Stomach smooth muscle (tissue), 2 donors: ENCODE measurements around the gene MARCKS.

Experiments used
- H3K27ac ChIP-seq: one replicate; pipeline ENCODE4 v1.7.0; 2013; ENCODE audit warnings: mild to moderate bottlenecking, low read length, inconsistent platforms
- H3K27me3 ChIP-seq, 2 donors: one replicate each; pipeline ENCODE4 v1.7.0; 2013; ENCODE audit warnings: low read length in 2 of 2; ENCODE audit not compliant: insufficient read depth in 2 of 2, control insufficient read depth in 1 of 2
- H3K36me3 ChIP-seq, 2 donors: one replicate each; pipeline ENCODE4 v1.7.0; 2013; ENCODE audit warnings: low read length in 2 of 2; ENCODE audit not compliant: control insufficient read depth in 2 of 2, insufficient read depth in 2 of 2
- H3K4me1 ChIP-seq: one replicate; pipeline ENCODE4 v1.7.0; 2013; ENCODE audit warnings: low read length; ENCODE audit not compliant: control insufficient read depth, insufficient read depth
- H3K4me3 ChIP-seq, 2 donors: one replicate each; pipeline ENCODE4 v1.7.0; 2013; ENCODE audit warnings: low read length in 2 of 2
- H3K9ac ChIP-seq, 2 donors: one replicate each; pipeline ENCODE4 v1.7.0; 2013; ENCODE audit warnings: low read length in 2 of 2, mild to moderate bottlenecking in 1 of 2
- H3K9me3 ChIP-seq, 2 donors: one replicate each; pipeline ENCODE4 v1.7.0; 2013; ENCODE audit warnings: low read length in 2 of 2; ENCODE audit not compliant: control insufficient read depth in 2 of 2
- donor health status: healthy.
- donor health status: Pancreatic carcinoma.

The MARCKS gene

GRCh38 chr6:113825781-113826180 is 31.4 kb upstream of the MARCKS start:
- H3K4me3 ChIP-seq = peak overlapping the region in 1 of 2 donors; percentile 35
- H3K9ac ChIP-seq = peak overlapping the region in 1 of 2 donors; percentile 36
- peaks cover 21% of the 10 kb centered on the region for H3K4me1 ChIP-seq
- no peaks in the 10 kb centered on the region for H3K9me3 ChIP-seq
- peak overlapping the region; percentile 87 for H3K27ac ChIP-seq
- no peaks in the 10 kb centered on the region for H3K27me3 ChIP-seq
- no peaks in the 10 kb centered on the region for H3K36me3 ChIP-seq

GRCh38 chr6:113828984-113829695 is 28.0 kb upstream of the MARCKS start:
- no peak overlapping the region for H3K4me3 ChIP-seq
- H3K36me3 ChIP-seq = no peaks in the 10 kb centered on the region
- H3K4me1 ChIP-seq = peaks cover 20% of the 10 kb centered on the region
- no peaks in the 10 kb centered on the region for H3K27me3 ChIP-seq
- H3K9me3 ChIP-seq = no peaks in the 10 kb centered on the region
- no peak overlapping the region for H3K27ac ChIP-seq
- no peak overlapping the region for H3K9ac ChIP-seq

- H3K9me3 ChIP-seq = no peaks in the 10 kb centered on the region
- no peaks in the 10 kb centered on the region for H3K27me3 ChIP-seq
- H3K9ac ChIP-seq = no peak overlapping the region
- peaks cover 15% of the 10 kb centered on the region for H3K4me1 ChIP-seq
- H3K27ac ChIP-seq = no peak overlapping the region
- H3K36me3 ChIP-seq = no peaks in the 10 kb centered on the region
- H3K4me3 ChIP-seq = no peak overlapping the region
Measured at GRCh38 chr6:113829696-113830045, 27.5 kb upstream of the MARCKS start.

- Histone ChIP-seq H3K4me3 (no peak overlapping the region), H3K4me1 (peaks cover 10% of the 10 kb centered on the region)
Measured at GRCh38 chr6:113830140-113830539, 27.0 kb upstream of the MARCKS start.

GRCh38 chr6:113833537-113833936 is 23.6 kb upstream of the MARCKS start:
- Histone ChIP-seq H3K9me3 (no peaks in the 10 kb centered on the region), H3K4me3 (no peak overlapping the region), H3K9ac (no peak overlapping the region), H3K4me1 (no peaks in the 10 kb centered on the region), H3K27me3 (no peaks in the 10 kb centered on the region), H3K27ac (no peak overlapping the region), H3K36me3 (no peaks in the 10 kb centered on the region)

More at GRCh38 chr6:113830140-113830539, 27.0 kb upstream of the MARCKS start:
- no peaks in the 10 kb centered on the region for H3K9me3 ChIP-seq
- no peak overlapping the region for H3K27ac ChIP-seq
- H3K27me3 ChIP-seq = no peaks in the 10 kb centered on the region
- no peak overlapping the region for H3K9ac ChIP-seq
- H3K36me3 ChIP-seq = no peaks in the 10 kb centered on the region

- Histone ChIP-seq H3K27ac (no peak overlapping the region), H3K4me3 (no peak overlapping the region), H3K9me3 (no peaks in the 10 kb centered on the region), H3K27me3 (no peaks in the 10 kb centered on the region), H3K4me1 (no peaks in the 10 kb centered on the region), H3K9ac (no peak overlapping the region), H3K36me3 (no peaks in the 10 kb centered on the region)
Measured at GRCh38 chr6:113837170-113837569, 20.0 kb upstream of the MARCKS start.

GRCh38 chr6:113842165-113842564 is 15.0 kb upstream of the MARCKS start:
- no peak overlapping the region for H3K4me3 ChIP-seq
- H3K9me3 ChIP-seq = no peaks in the 10 kb centered on the region
- no peaks in the 10 kb centered on the region for H3K27me3 ChIP-seq
- no peaks in the 10 kb centered on the region for H3K4me1 ChIP-seq
- H3K36me3 ChIP-seq = no peaks in the 10 kb centered on the region
- H3K9ac ChIP-seq = no peak overlapping the region
- no peak overlapping the region for H3K27ac ChIP-seq

- Histone ChIP-seq H3K4me1 (no peaks in the 10 kb centered on the region), H3K36me3 (no peaks in the 10 kb centered on the region), H3K9me3 (no peaks in the 10 kb centered on the region), H3K27ac (no peak overlapping the region), H3K9ac (no peak overlapping the region), H3K27me3 (no peaks in the 10 kb centered on the region), H3K4me3 (no peak overlapping the region)
Measured at GRCh38 chr6:113843500-113844073, 13.6 kb upstream of the MARCKS start.

GRCh38 chr6:113846577-113846976 is 10.6 kb upstream of the MARCKS start:
- Histone ChIP-seq H3K27ac (no peak overlapping the region), H3K4me1 (no peaks in the 10 kb centered on the region), H3K27me3 (no peaks in the 10 kb centered on the region), H3K36me3 (no peaks in the 10 kb centered on the region), H3K9ac (no peak overlapping the region), H3K9me3 (no peaks in the 10 kb centered on the region), H3K4me3 (no peak overlapping the region)

GRCh38 chr6:113847447-113847846 is 9.7 kb upstream of the MARCKS start:
- Histone ChIP-seq H3K36me3 (no peaks in the 10 kb centered on the region), H3K9me3 (no peaks in the 10 kb centered on the region), H3K27me3 (no peaks in the 10 kb centered on the region), H3K4me1 (no peaks in the 10 kb centered on the region), H3K9ac (no peak overlapping the region), H3K4me3 (no peak overlapping the region), H3K27ac (no peak overlapping the region)

- Histone ChIP-seq H3K4me3 (no peak overlapping the region), H3K9me3 (no peaks in the 10 kb centered on the region), H3K36me3 (no peaks in the 10 kb centered on the region), H3K27me3 (no peaks in the 10 kb centered on the region), H3K4me1 (no peaks in the 10 kb centered on the region), H3K9ac (no peak overlapping the region), H3K27ac (no peak overlapping the region)
Measured at GRCh38 chr6:113848280-113848679, 8.9 kb upstream of the MARCKS start.
